GM12865 (cell line): ENCODE measurements around the gene TBC1D22A.

ENCODE experiments used
- DNase-seq: peaks from one replicate; pipeline ENCODE4 v3.0.0; 2010; ENCODE audit warnings: low read depth
- H3K4me3 ChIP-seq: 2 replicates; pipeline ENCODE4 v1.5.1; 2011; ENCODE audit warnings: mild to moderate bottlenecking, low read depth, low read length, control low read depth
- CTCF ChIP-seq: IDR thresholded peaks from 2 replicates; pipeline ENCODE4 v1.5.1; 2011; ENCODE audit warnings: low read length, control low read depth, low read depth, inconsistent platforms; ENCODE audit not compliant: insufficient read depth; ENCODE audit errors: missing control alignments

The TBC1D22A gene

GRCh38 chr22:46773076-46773475, 10.6 kb downstream of the TBC1D22A start:
- H3K4me3 ChIP-seq = peak overlapping the region; percentile 52
- peak; percentile 39 for DNase-seq
- TF ChIP-seq CTCF = no peak

GRCh38 chr22:46774253-46774979, 12.0 kb downstream of the TBC1D22A start:
- peak; percentile 84 for DNase-seq
- TF ChIP-seq CTCF = no peak
- peak overlapping the region; percentile 52 for H3K4me3 ChIP-seq

- DNase-seq = peak; percentile 36
- no peak for TF ChIP-seq CTCF
- H3K4me3 ChIP-seq = peak overlapping the region; percentile 52
These were observed 12.8 kb downstream of the TBC1D22A start for GRCh38 chr22:46774980-46775849.

- H3K4me3 ChIP-seq = peak overlapping the region; percentile 52
- no peak for TF ChIP-seq CTCF
- no peak for DNase-seq
These were observed 13.7 kb downstream of the TBC1D22A start for GRCh38 chr22:46775850-46776826.

GRCh38 chr22:46776876-46777608, 14.6 kb downstream of the TBC1D22A start:
- DNase-seq = peak; percentile 32
- peak overlapping the region; percentile 52 for H3K4me3 ChIP-seq
- no peak for TF ChIP-seq CTCF

GRCh38 chr22:46777609-46777970, 15.1 kb downstream of the TBC1D22A start:
- peak overlapping the region; percentile 52 for H3K4me3 ChIP-seq
- no peak for TF ChIP-seq CTCF

More at GRCh38 chr22:46777609-46777970, 15.1 kb downstream of the TBC1D22A start:
- DNase-seq = peak; percentile 82
